CD4-positive, alpha-beta T cell treated with Interleukin-15 for 4 hours (primary cell): ENCODE data around the gene VKORC1.

ENCODE experiments used
- DNase-seq: peaks from one replicate; pipeline ENCODE4 v3.0.0-alpha.2; 2020; ENCODE audit warnings: low spot score

VKORC1 gene

DNA sequence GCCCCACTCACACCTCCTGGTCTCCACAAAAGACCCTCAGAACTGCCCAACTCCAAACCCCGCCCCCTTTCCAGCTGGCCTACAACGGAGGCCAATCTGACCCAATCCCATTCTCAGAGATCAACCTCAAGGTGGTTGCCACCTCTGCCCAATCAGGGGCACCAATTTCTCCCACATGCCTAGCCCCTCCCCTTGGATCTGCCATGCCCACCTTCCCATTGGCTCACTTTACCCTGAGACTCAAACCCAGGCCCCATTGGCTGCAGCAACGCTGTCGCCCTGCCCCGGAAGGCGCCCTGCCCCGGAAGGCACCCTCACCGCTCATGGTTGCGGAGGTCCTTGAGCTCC lies 31.1 kb downstream of the VKORC1 start:
- no peak for DNase-seq

GRCh38 chr16:31061813-31062440 lies 32.7 kb downstream of the VKORC1 start:
- no peak for DNase-seq

DNA sequence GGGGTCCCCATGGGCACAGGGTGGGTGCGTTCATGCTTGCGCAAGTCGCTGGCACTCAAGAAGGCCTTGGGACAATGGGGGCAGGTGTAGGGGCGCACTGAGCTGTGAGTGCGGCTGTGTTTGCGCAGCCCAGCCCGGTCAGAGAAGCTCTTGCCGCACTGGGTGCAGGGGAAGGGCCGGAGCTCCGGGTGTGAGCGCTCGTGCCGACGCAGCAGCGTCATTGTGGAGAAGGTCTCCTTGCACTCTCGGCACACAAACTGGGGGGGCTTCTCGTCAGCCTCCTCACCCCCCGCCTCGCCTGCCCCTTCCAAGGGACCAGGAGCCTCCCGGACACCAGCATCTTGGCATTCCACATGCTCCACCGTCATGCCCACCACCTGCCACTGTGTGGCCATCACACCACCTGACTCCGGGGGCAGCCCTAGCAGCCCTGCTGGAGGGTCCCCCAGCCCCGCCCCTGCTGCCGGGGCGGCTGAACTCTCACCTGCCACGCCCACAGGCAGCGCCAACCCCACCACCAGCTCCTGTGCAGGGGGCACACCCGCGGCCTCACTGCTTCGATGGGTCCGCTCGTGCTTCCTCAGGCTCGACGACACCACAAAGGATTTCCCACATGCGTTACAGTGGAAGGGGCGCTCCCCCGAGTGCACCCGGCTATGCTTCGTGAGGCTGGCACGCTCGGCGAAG lies 33.3 kb downstream of the VKORC1 start:
- no peak for DNase-seq

DNA sequence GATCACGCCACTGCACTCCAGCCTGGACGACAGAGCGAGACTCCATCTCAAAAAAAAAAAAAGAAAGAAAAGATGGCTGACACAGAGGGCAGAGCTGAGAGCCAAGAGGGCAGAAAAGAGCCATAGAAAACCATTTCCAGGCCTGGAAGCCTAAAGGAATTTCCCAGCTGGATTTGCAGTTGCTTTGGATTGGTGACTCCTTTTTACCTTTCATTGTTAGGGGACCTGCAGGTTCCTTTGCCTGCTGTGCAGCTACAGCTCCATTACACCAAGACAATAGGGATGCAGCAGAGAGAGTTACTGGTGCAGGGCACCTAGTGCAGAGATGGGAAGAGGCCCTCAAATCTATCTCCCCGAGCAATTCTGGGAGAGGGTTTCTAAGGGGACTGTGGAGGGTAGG lies 39.0 kb downstream of the VKORC1 start:
- no peak for DNase-seq

GRCh38 chr16:31052114-31052513 lies 42.5 kb downstream of the VKORC1 start:
- DNase-seq, result no peak

- DNase-seq, result no peak
Observed at GRCh38 chr16:31050280-31051030, 44.1 kb downstream of the VKORC1 start.

- no peak for DNase-seq
Observed at GRCh38 chr16:31043898-31044481, 50.6 kb downstream of the VKORC1 start.

- no peak for DNase-seq
Observed at GRCh38 chr16:31043352-31043751, 51.2 kb downstream of the VKORC1 start.

DNA sequence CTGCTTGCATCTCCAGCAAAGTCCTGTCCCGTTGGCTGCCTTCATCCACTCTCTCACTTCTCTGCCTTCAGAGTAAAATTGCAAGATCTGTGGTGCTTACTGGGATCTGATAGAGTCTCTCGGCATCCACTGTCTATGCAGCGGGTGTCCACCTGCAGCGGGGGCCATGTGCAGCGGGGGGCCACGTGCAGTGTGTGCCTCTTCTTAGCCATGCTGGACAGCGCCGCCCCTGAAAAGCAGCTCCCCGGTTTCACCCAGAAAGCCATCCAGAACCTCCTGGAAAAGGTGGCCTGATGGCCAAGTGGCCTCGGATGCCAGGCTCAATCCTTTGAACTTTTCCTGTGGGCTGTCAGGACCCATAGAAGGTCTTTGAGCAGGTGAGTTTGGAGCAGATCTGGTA lies 51.7 kb downstream of the VKORC1 start:
- DNase-seq, result no peak
